ENCODE data around the gene MRPL54.

The MRPL54 gene

DNA sequence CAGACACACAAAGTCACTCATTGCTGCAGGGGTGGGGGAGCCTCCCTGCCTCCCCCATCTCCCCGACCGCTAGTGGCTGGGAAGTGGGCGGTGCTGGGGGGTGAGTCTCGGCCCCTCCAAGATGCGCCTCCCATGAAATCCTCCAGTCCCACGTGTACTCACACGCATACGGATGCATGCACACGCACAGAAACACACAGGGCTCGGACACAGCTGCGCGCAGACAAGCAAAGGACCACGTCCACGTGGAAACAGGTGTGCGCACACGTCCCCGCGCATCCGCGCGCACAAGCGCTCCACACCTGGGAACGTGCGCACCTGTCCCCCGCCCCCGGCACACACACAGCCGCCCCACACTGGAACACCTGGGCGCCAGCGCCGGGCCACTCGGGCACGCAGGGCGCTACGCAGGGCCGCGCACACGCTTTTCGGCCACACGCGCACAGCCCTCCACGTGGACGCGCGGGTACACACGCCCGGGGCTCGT is 23.0 kb downstream of the MRPL54 start:
- no peak overlapping the region for H3K4me3 ChIP-seq (ENCODE audit: low read depth, low read length)
- DNase-seq (ENCODE audit: low read depth) = no peak
- TF ChIP-seq, protein P1, sequence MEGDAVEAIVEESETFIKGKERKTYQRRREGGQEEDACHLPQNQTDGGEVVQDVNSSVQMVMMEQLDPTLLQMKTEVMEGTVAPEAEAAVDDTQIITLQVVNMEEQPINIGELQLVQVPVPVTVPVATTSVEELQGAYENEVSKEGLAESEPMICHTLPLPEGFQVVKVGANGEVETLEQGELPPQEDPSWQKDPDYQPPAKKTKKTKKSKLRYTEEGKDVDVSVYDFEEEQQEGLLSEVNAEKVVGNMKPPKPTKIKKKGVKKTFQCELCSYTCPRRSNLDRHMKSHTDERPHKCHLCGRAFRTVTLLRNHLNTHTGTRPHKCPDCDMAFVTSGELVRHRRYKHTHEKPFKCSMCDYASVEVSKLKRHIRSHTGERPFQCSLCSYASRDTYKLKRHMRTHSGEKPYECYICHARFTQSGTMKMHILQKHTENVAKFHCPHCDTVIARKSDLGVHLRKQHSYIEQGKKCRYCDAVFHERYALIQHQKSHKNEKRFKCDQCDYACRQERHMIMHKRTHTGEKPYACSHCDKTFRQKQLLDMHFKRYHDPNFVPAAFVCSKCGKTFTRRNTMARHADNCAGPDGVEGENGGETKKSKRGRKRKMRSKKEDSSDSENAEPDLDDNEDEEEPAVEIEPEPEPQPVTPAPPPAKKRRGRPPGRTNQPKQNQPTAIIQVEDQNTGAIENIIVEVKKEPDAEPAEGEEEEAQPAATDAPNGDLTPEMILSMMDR (IDR thresholded peaks at IDR 0.05; ENCODE audit: low read depth, low read length, missing control alignments) = no peak

DNA sequence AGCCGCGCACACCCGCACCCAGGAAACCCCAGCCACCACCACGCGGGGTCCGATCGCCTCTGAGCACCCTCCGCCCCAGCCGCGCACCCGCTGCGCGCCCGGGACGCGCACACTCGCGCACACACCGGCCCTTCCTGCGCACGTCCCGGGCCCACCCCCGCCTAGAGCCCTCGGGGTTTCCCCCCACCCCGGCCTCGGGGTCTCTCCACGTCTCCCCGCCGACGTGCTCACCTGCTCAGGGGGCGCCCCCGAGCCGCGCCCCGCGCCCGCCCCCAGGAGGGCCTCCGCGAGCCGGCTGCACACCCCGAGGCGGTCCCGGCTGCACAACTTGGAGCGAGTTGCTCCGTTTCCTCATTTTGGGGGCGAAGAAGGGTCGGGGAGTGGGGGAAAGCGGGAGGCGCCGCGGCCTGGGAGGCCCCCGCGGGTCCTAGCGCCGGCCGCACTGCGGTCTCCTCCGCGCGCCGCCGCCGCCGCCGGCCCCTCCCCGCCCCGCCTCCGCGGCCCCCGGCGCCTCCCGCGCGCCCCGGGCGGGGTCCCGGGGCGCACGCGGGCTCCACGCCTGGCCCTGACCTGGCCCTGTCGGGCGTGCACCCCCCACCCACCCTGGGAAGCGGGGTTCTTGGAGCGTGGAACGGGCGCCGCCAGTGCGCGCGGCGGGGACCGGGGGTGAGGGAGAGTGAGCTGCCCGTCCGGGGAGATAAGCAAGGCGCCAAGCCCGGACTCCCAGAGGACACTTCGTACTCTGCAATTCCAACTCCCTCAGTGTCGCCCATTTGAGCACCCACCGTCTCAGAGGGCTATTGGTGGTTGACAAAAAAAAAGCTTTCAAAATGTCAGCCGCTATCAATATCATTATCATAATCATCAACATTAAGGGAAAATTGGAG is 23.7 kb downstream of the MRPL54 start, which contains the start of gene MATK:
Gene MATK (minus strand): TSS at position 444 of the 887 bp plus-strand sequence. CDS start 1,246 bp downstream, outside the sequence.
- no peak for DNase-seq (ENCODE audit: low read depth)
- TF ChIP-seq, protein P1 (IDR thresholded peaks at IDR 0.05; ENCODE audit: low read depth, low read length, missing control alignments) = no peak
- no peak within 1 kb of the TSS for H3K4me3 ChIP-seq (ENCODE audit: low read depth, low read length)

DNA sequence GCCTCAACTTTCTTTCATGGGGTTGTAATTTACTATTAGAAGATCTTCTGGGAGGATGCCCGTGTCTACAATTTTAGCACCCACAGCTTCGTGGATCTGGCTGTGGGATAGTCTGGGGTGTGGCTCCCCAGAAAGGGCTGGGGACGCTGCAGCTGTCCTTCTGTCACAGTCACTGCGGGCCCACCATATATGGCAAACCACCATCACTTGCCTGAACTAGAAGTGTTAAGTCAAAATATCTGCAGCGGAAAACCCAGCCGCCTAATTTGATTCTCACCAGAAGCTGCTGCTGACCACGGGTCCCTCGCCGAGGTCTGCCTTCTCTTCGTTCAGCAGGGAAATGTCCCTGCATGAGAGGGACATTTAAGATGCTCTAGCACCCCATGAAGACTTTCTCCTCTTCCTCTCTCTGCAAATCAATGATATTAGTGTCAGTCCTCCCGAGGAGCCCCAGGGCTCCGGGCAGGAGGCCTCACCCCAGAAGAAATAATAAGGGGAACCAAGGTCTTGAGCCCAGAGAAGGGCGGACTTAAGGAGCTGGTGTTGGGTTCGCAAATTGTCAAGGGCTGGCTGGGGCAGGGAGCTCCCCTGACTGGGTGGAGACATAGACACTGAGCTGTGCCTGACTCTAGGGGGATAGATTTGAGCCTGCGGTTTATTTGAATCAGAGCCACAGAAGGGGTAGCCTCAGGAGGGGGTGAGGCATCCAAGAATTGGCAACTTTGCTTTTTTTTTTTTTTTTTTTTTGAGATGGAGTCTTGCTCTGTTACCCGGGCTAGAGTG is 26.7 kb downstream of the MRPL54 start:
- no peak overlapping the region for H3K4me3 ChIP-seq (ENCODE audit: low read depth, low read length)
- DNase-seq (ENCODE audit: low read depth) = no peak
- TF ChIP-seq, protein P1 (IDR thresholded peaks at IDR 0.05; ENCODE audit: low read depth, low read length, missing control alignments) = no peak

DNA sequence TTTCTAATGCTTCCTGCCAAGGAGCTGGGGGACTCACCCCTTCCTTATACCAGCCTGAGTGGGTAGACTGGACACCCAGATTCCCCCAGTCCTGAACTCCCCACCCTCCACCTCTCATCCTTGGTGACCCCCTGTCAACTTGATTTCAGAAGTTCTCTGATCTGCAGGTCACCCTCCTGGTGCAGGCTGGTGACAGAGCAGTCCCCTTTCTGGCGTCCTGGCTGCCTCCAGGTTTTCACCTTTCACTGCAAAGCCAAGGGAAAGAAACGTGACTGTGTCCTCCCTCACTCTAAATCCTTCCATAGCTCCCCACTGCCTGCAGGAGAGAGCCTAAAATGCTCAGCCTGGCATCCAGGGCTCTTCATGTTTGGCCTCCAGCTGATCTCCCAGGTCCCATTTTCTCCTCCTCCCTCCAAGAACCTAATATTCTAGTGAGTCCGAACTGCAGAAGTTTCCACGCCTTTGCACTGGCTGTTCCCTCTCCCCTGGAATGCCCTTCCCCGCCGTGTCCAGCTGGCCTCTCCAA is 27.8 kb downstream of the MRPL54 start:
- TF ChIP-seq, protein P1 (IDR thresholded peaks at IDR 0.05; ENCODE audit: low read depth, low read length, missing control alignments) = no peak

DNA sequence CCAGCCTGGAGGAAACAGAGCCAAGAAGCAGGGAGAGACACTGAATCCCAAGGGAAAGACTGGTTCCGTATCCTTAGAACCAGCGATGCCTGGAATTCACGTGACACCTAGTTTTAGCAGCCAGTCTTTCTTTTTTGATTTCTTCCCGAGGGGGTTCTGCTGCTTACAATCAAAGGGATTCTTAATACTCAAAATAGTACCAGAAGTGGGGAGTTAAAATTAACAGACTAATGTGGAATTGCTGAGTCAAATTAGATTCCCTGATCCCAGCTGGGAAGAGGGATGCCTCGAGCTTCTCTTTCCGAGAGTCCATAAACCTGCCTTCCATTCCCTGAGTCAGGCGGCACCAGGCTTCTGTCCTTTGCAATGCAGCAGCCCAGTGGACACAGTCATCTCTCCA is 28.5 kb downstream of the MRPL54 start:
- H3K4me3 ChIP-seq (ENCODE audit: low read depth, low read length) = no peak overlapping the region
- TF ChIP-seq, protein P1 (IDR thresholded peaks at IDR 0.05; ENCODE audit: low read depth, low read length, missing control alignments) = no peak
- DNase-seq (ENCODE audit: low read depth) = no peak

More for the DNA sequence above, 27.8 kb downstream of the MRPL54 start:
- DNase-seq (ENCODE audit: low read depth) = no peak
- H3K4me3 ChIP-seq (ENCODE audit: low read depth, low read length) = no peak overlapping the region

DNA sequence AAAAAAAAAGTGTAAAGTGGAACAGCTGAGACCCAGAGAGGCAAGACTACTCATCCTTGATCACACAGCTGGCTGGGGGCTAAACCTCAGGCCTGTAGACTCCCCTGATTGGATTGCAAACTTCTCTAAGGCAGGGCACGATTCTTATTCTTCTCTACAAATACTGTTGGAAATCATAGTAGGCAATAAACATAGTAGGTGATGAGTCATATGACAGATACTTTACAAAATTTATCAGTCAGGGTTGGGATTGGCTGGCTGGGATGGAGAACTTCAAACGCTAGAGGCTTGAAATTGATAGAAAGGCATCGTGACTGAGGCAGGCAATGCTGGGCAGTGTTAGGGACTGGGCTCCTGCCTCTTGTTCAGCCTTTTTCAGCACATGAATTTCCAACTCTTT is 29.6 kb downstream of the MRPL54 start:
- DNase-seq (ENCODE audit: low read depth) = no peak
- TF ChIP-seq, protein P1 (IDR thresholded peaks at IDR 0.05; ENCODE audit: low read depth, low read length, missing control alignments) = no peak
- no peak overlapping the region for H3K4me3 ChIP-seq (ENCODE audit: low read depth, low read length)
